A673 (cell line): ENCODE data around the gene SUSD1.

Experiments used
- CTCF ChIP-seq: fragments of 300-800, 200-600 bp; sonication (generic); conservative IDR thresholded peaks from 2 replicates; pipeline ENCODE4 v1.5.1; 2017; ENCODE audit warnings: low read depth, mild to moderate bottlenecking, antibody characterized with exemption, low read length, moderate library complexity, mixed read lengths
- EZH2 ChIP-seq: fragments of 200-600 bp; sonication (generic); IDR thresholded peaks from 2 replicates; pipeline ENCODE4 v1.6.1; 2017; ENCODE audit warnings: borderline replicate concordance, low read depth, mild to moderate bottlenecking, mixed read lengths, antibody characterized with exemption, low read length; ENCODE audit not compliant: poor library complexity, severe bottlenecking

GRCh38 chr9:112076814-112077213 lies 98.3 kb downstream of the SUSD1 start:
- no peak for TF ChIP-seq CTCF
- no peak for TF ChIP-seq EZH2
